ENCODE results near the gene PCBP2.

Gene PCBP2

DNA sequence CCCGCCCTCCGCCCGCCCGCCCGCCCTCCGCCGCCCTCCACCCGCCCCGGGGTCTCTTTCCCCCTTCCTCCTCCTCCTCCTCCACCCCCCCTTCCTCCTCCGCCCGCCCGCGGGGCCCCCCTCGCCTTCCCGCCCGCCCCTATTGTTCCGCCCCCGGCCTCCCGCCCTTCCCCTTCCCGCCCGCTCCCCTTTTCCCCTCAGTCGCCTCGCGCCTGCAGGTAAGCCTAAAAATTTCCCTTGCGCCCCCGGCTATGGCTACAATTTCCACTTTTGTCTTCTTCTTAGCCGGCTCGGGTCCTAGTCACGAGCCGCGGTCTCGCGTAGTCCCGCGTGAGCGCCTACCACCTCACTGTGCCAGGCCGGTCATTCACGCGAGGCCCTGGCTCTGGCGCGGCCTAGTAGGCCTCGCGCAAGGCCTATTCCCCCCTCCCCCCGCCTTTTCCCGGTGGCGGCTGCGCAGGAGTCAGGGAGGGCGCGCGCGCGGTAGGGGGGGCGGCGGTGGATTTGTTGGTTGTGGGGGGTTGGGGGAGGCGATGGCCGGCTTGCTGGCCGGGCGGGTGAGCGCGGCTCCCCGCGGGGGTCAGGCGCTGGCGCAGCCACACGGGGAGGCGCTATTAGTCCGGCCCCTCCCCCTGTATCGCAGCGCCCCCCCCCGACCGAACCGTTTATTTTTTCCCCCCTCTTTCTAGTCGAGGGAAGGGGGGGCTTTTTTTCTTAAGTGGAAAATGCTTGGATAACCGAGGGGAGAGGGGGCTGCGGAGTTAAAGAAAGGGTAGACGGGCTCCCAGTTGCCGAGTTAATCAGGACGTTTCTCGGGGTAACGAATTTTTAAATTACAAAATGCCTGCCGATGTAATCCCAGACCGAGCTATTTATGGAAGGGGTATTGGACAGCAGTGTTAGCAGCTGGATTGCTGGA lies 516 bp downstream of the PCBP2 start:
- peak; percentile 39; the same call in 1 of the 2 replicates for TF ChIP-seq ZBTB7A (IDR thresholded peaks at IDR 0.05; ENCODE audit: low read depth)
- peak; percentile 76 for TF ChIP-seq TCF12 (IDR thresholded peaks at IDR 0.05; ENCODE audit: low read depth)
- no peak for TF ChIP-seq RAD21 (IDR thresholded peaks at IDR 0.05; ENCODE audit: low read depth)
- TF ChIP-seq NFIC (IDR thresholded peaks at IDR 0.05): peak; percentile 32; the same call in 1 of the 2 replicates
- TF ChIP-seq, protein P1, sequence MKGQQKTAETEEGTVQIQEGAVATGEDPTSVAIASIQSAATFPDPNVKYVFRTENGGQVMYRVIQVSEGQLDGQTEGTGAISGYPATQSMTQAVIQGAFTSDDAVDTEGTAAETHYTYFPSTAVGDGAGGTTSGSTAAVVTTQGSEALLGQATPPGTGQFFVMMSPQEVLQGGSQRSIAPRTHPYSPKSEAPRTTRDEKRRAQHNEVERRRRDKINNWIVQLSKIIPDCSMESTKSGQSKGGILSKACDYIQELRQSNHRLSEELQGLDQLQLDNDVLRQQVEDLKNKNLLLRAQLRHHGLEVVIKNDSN (IDR thresholded peaks at IDR 0.05): peak; percentile 10; the same call in 1 of the 2 replicates
- peak; percentile 12; the same call in 1 of the 2 replicates for TF ChIP-seq TEAD4 (IDR thresholded peaks at IDR 0.05)
- 0 out of 2 replicates have a peak, but pooled peaks have one; percentile 45 for TF ChIP-seq EGR1 (IDR thresholded peaks at IDR 0.05)
- peak; percentile 62; the same call in 1 of the 2 replicates for TF ChIP-seq TAF1 (IDR thresholded peaks at IDR 0.05; ENCODE audit: low read depth)
- TF ChIP-seq CREB1 (IDR thresholded peaks at IDR 0.05; ENCODE audit: low read depth): no peak
- no peak; the same call in 1 of the 2 replicates for TF ChIP-seq FOXM1 (IDR thresholded peaks at IDR 0.05; ENCODE audit: borderline replicate concordance, low read depth)
- peak; percentile 47; the same call in 1 of the 2 replicates for TF ChIP-seq EP300 (IDR thresholded peaks at IDR 0.05; ENCODE audit: borderline replicate concordance)
- TF ChIP-seq, protein P2, sequence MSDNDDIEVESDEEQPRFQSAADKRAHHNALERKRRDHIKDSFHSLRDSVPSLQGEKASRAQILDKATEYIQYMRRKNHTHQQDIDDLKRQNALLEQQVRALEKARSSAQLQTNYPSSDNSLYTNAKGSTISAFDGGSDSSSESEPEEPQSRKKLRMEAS (IDR thresholded peaks at IDR 0.05): peak; percentile 81
- TF ChIP-seq CEBPB (IDR thresholded peaks at IDR 0.05): no peak; the same call in 1 of the 2 replicates
- peak; percentile 70 for TF ChIP-seq YY1 (IDR thresholded peaks at IDR 0.05; ENCODE audit: low read depth)
- TF ChIP-seq, protein P3, sequence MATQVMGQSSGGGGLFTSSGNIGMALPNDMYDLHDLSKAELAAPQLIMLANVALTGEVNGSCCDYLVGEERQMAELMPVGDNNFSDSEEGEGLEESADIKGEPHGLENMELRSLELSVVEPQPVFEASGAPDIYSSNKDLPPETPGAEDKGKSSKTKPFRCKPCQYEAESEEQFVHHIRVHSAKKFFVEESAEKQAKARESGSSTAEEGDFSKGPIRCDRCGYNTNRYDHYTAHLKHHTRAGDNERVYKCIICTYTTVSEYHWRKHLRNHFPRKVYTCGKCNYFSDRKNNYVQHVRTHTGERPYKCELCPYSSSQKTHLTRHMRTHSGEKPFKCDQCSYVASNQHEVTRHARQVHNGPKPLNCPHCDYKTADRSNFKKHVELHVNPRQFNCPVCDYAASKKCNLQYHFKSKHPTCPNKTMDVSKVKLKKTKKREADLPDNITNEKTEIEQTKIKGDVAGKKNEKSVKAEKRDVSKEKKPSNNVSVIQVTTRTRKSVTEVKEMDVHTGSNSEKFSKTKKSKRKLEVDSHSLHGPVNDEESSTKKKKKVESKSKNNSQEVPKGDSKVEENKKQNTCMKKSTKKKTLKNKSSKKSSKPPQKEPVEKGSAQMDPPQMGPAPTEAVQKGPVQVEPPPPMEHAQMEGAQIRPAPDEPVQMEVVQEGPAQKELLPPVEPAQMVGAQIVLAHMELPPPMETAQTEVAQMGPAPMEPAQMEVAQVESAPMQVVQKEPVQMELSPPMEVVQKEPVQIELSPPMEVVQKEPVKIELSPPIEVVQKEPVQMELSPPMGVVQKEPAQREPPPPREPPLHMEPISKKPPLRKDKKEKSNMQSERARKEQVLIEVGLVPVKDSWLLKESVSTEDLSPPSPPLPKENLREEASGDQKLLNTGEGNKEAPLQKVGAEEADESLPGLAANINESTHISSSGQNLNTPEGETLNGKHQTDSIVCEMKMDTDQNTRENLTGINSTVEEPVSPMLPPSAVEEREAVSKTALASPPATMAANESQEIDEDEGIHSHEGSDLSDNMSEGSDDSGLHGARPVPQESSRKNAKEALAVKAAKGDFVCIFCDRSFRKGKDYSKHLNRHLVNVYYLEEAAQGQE (IDR thresholded peaks at IDR 0.05; ENCODE audit: low read depth): no peak

DNA sequence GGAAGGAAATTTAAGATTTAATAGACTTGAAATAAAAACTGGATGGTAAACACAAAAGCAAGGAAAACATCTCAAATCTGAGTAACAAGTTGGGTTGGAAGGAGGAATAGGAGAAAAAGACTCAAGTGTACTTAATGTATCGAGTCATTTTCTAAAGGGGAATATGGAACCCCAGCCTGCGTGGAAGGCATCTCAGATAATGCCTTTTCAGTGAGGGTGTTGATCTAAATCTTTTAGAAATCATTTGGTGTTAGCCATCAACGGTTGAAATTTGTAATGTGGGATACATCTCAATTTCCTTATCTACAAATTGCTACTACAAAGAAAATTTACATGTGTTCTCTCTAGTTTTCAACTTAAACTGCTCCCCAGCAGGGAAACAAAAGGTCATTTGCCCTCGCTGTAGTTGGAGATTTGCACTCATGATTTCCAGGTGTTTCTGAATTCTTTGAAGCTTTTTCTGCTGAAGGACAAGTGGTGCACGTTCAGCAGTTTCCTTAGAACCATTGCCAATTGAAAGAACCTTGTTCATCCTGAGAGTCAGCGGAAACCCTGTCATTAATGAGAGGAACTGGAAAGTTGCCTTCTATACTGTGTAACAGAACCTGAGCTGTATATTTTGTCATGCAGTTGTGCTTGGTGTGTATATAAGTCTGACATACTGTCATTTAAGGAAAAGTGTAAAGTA lies 2.2 kb downstream of the PCBP2 start:
- TF ChIP-seq TAF1 (IDR thresholded peaks at IDR 0.05; ENCODE audit: low read depth) (no peak), TEAD4 (IDR thresholded peaks at IDR 0.05) (no peak), EP300 (IDR thresholded peaks at IDR 0.05; ENCODE audit: borderline replicate concordance) (no peak), TCF12 (IDR thresholded peaks at IDR 0.05; ENCODE audit: low read depth) (no peak), ZBTB7A (IDR thresholded peaks at IDR 0.05; ENCODE audit: low read depth) (no peak), FOXM1 (IDR thresholded peaks at IDR 0.05; ENCODE audit: borderline replicate concordance, low read depth) (no peak)
- TF ChIP-seq, protein P3 (IDR thresholded peaks at IDR 0.05; ENCODE audit: low read depth): no peak

DNA sequence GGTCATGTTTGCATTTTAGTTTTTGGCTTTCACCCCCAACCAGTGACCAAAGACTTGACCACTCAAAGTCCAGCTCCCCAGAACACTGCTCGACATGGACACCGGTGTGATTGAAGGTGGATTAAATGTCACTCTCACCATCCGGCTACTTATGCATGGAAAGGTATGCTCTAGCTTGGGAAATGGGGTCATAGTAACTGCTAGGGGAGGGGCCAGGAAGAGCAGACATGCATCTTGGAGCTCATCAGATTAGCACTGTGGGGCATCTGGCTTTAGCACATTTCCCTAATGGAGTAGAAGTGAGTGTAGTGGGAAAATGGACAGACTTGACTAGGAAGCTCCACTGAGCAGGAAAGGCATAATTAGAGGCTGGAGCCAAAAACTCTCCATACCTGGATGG lies 2.8 kb downstream of the PCBP2 start:
- no peak for TF ChIP-seq YY1 (IDR thresholded peaks at IDR 0.05; ENCODE audit: low read depth)
- TF ChIP-seq, protein P2 (IDR thresholded peaks at IDR 0.05): no peak
- no peak for TF ChIP-seq TEAD4 (IDR thresholded peaks at IDR 0.05)
- no peak for TF ChIP-seq TAF1 (IDR thresholded peaks at IDR 0.05; ENCODE audit: low read depth)
- TF ChIP-seq EGR1 (IDR thresholded peaks at IDR 0.05): no peak
- TF ChIP-seq, protein P3 (IDR thresholded peaks at IDR 0.05; ENCODE audit: low read depth): no peak
- no peak for TF ChIP-seq RAD21 (IDR thresholded peaks at IDR 0.05; ENCODE audit: low read depth)
- no peak for TF ChIP-seq CEBPB (IDR thresholded peaks at IDR 0.05)
- no peak for TF ChIP-seq TCF12 (IDR thresholded peaks at IDR 0.05; ENCODE audit: low read depth)
- TF ChIP-seq NFIC (IDR thresholded peaks at IDR 0.05): no peak
- TF ChIP-seq CREB1 (IDR thresholded peaks at IDR 0.05; ENCODE audit: low read depth): no peak
- TF ChIP-seq, protein P1 (IDR thresholded peaks at IDR 0.05): no peak
- TF ChIP-seq FOXM1 (IDR thresholded peaks at IDR 0.05; ENCODE audit: borderline replicate concordance, low read depth): no peak
- no peak for TF ChIP-seq EP300 (IDR thresholded peaks at IDR 0.05; ENCODE audit: borderline replicate concordance)
- TF ChIP-seq ZBTB7A (IDR thresholded peaks at IDR 0.05; ENCODE audit: low read depth): no peak
